ENCODE data around the gene PDGFD. TPM values are rescaled to one million over a fixed set of nuclear protein-coding genes. Genes with fewer than 3 reads are reported as not detected.

Gene PDGFD
- total RNA-seq, 2 experiments from 2014 or later, result 0.20 TPM; not detected in 1

DNA sequence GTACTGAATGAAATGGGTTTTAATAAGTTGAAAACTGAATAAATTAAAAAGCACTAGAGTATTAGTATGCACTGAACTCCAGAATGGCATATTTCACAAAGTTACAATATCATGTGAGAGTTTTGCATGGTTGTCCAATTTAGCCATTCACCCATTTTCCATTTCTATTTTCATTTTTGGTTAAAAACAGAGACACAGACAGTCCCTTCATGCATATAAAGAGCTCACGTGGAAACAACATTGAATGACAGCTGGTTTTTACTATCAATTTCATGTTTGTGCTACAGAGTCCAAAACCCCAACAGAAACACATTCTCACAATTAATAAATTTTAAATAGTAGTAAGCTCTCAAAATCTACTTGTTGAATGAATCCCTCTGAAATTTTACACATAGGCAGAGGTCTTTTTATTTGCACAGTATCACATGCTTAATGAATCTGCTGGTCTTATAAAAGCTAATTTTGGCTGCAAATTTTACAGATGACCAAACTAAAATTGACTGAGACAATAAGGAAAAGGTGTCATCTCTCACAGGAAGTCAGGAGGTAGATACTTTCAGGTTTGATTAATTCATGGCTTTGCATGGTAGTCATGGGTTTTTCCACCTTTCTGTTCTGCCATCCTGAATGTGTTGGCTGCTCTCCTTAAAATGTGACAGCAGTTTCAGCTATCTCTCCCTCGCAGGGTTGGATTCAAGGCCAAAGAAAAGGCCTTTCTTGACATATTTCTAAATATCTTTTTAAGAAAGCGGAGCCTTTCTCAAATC, 148.1 kb downstream of the PDGFD start:
- H3K4me1 Mint-ChIP-seq (ENCODE audit: low read depth), result peaks cover 2% of the 10 kb centered on the region
- ChIA-PET CTCF (no interaction called here), POLR2A (no interaction called here)
- H3K9me3 Mint-ChIP-seq, result no peaks in the 10 kb centered on the region
- H3K4me3 Mint-ChIP-seq, result no peak overlapping the region
- H3K27ac Mint-ChIP-seq, result no peak overlapping the region
- ATAC-seq (no peak), DNase-seq (no peak)
- intact Hi-C loops (cut with micrococcal nuclease), result no loop called here
- H3K27me3 Mint-ChIP-seq, result no peaks in the 10 kb centered on the region
- no peaks in the 10 kb centered on the region for H3K36me3 Mint-ChIP-seq (ENCODE audit: low read depth)
- TF ChIP-seq, protein P1, sequence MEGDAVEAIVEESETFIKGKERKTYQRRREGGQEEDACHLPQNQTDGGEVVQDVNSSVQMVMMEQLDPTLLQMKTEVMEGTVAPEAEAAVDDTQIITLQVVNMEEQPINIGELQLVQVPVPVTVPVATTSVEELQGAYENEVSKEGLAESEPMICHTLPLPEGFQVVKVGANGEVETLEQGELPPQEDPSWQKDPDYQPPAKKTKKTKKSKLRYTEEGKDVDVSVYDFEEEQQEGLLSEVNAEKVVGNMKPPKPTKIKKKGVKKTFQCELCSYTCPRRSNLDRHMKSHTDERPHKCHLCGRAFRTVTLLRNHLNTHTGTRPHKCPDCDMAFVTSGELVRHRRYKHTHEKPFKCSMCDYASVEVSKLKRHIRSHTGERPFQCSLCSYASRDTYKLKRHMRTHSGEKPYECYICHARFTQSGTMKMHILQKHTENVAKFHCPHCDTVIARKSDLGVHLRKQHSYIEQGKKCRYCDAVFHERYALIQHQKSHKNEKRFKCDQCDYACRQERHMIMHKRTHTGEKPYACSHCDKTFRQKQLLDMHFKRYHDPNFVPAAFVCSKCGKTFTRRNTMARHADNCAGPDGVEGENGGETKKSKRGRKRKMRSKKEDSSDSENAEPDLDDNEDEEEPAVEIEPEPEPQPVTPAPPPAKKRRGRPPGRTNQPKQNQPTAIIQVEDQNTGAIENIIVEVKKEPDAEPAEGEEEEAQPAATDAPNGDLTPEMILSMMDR (IDR thresholded peaks at IDR 0.05), result no peak

DNA sequence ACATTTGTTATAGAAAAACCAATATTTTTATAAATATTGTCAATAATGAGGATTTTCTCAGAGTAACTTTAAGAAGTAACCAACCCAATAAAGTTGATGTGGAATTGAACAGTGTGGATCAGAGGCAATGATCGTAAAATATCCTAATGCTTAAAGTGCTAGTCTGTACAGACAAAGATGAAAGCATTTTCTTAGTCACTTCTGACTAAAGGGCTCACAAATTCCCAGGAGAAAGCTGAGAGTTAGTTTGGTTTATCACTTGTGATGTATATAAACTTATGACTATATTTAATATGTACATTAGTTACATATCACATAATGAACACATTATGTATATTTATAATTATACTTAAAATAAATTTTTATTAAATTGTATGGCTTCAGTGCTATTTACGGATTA, 152.9 kb downstream of the PDGFD start:
- Mint-ChIP-seq H3K27me3 (no peaks in the 10 kb centered on the region), H3K4me3 (no peak overlapping the region), H3K4me1 (ENCODE audit: low read depth) (peaks cover 2% of the 10 kb centered on the region), H3K36me3 (ENCODE audit: low read depth) (no peaks in the 10 kb centered on the region), H3K27ac (no peak overlapping the region), H3K9me3 (no peaks in the 10 kb centered on the region)
- POLR2A ChIA-PET, result no interaction called here
- intact Hi-C loops (cut with micrococcal nuclease), result no loop called here
- CTCF ChIA-PET, result no interaction called here
- TF ChIP-seq, protein P1 (IDR thresholded peaks at IDR 0.05), result no peak
- DNase-seq, result no peak
- ATAC-seq, result no peak

DNA sequence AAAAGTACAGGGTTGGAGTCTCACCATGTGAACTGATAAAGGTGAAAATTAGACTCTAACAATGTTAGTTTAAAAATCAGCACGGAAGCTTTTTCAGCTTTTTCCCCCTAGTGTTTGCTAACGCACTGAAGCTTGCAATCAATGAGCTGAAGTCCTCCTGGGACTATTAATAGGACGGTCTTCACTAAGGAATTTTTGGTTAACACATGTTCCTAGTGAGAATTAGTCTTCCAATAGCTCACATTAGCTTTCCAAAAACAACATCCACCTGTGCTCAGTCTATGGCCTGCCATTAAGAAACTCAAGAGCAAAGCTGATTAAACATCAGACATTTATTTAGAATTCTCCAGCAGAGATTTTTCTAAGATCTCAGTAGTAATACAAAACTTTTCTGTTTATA, 154.2 kb downstream of the PDGFD start:
- ChIA-PET CTCF (no interaction called here), POLR2A (no interaction called here)
- H3K4me1 Mint-ChIP-seq (ENCODE audit: low read depth), result no peaks in the 10 kb centered on the region
- intact Hi-C loops (cut with micrococcal nuclease), result no loop called here
- H3K36me3 Mint-ChIP-seq (ENCODE audit: low read depth), result no peaks in the 10 kb centered on the region
- H3K27ac Mint-ChIP-seq, result no peak overlapping the region
- TF ChIP-seq, protein P1 (IDR thresholded peaks at IDR 0.05), result no peak
- no peaks in the 10 kb centered on the region for H3K27me3 Mint-ChIP-seq
- H3K4me3 Mint-ChIP-seq, result no peak overlapping the region
- DNase-seq, result no peak
- ATAC-seq, result no peak
- H3K9me3 Mint-ChIP-seq, result no peaks in the 10 kb centered on the region

DNA sequence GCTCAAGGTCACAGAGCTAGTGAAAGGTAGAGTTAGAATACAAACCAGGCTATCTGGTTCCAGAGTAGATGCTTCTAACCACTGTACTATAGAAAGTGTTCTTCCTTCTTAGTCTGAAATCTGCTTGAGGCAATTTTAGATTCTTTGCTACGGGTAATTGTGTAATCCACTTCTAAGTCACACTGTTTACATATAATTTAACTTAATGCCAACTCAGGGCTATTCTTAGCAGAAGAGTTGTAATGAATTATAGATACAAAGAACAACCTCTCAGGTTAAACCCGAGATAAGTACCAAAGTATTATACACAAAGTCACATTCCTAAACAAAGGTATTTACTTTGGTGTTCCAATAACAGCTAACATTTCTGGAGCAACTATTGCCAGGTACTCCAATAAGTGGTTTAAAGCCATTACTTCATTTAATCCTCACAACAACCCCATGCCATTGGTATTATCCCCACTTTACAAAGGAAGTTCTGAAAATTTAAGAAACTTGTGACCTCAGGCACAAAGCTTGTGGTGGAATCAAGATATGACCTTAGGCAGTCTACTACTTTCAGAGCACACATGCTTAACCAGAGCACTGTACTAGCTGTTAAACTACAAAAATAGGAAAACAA, 158.6 kb downstream of the PDGFD start:
- H3K4me1 Mint-ChIP-seq (ENCODE audit: low read depth), result no peaks in the 10 kb centered on the region
- intact Hi-C loops (cut with micrococcal nuclease), result no loop called here
- no peaks in the 10 kb centered on the region for H3K9me3 Mint-ChIP-seq
- ChIA-PET POLR2A (no interaction called here), CTCF (no interaction called here)
- H3K27ac Mint-ChIP-seq, result no peak overlapping the region
- no peaks in the 10 kb centered on the region for H3K27me3 Mint-ChIP-seq
- H3K36me3 Mint-ChIP-seq (ENCODE audit: low read depth), result no peaks in the 10 kb centered on the region
- no peak overlapping the region for H3K4me3 Mint-ChIP-seq
- TF ChIP-seq, protein P1 (IDR thresholded peaks at IDR 0.05), result no peak
- ATAC-seq (no peak), DNase-seq (no peak)

DNA sequence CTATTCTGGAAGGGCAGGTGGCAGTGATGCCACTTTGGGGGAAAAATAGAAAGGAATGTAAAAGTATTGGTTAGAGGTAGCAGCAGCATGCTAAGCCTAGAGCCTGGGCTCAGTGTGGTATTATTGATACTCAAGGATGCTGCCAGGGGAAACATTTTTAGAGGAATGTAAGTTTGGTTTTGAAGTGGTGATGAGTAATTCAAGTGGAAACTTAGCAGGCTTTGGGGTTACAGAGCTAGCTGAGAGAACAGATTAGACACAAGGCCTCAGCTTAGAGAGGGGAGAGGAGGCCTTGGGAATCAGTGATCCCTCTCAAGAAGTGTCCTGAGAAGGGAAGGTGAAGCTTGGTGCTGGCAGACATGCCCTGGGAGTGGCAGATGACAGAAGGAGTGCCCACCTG, 160.5 kb downstream of the PDGFD start:
- ATAC-seq, result no peak
- POLR2A ChIA-PET, result interaction anchor here (0.7 kb wide), 1 partner anchor 18 kb away, joined by 3 read pairs; no protein-coding TSS in a partner anchor
- intact Hi-C loops (cut with micrococcal nuclease), result no loop called here
- Mint-ChIP-seq H3K9me3 (no peaks in the 10 kb centered on the region), H3K4me1 (ENCODE audit: low read depth) (no peaks in the 10 kb centered on the region), H3K27me3 (no peaks in the 10 kb centered on the region), H3K4me3 (no peak overlapping the region), H3K27ac (no peak overlapping the region), H3K36me3 (ENCODE audit: low read depth) (no peaks in the 10 kb centered on the region)
- TF ChIP-seq, protein P1 (IDR thresholded peaks at IDR 0.05), result no peak
- no peak for DNase-seq
- CTCF ChIA-PET, result no interaction called here
